Measurements from ENCODE around the gene RPL37A.

Gene RPL37A

DNA sequence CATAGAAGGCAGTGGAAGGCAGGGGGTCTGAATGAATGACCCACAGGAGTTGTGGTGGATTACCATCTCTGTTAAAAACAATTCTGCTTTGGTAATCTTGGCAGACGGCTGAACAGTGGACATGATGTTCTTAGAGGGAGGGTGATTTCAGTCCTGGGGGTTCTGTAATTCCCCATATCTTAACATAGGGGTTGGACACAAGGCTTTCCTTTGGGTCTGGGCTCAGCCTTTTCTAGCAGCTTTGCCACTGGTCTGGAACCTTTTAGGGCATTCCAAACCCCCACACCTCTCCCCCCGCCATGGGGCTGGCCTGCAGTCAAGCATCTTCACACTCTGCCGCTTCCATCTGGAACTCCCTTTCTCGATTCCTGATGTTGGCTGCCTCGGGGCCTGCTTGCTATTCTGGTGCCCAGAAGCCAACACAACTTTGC lies 50.3 kb downstream of the RPL37A start:
- Histone ChIP-seq H3K27me3 (ENCODE audit: insufficient read depth, low read length) (peaks cover 4% of the 10 kb centered on the region), H2AFZ (ENCODE audit: low read depth, low read length) (no peak overlapping the region), H3K4me1 (ENCODE audit: insufficient read depth, low read length) (peaks cover 13% of the 10 kb centered on the region), H3K9me3 (ENCODE audit: low read length) (no peaks in the 10 kb centered on the region), H3K4me3 (ENCODE audit: low read length) (no peak overlapping the region), H3K36me3 (ENCODE audit: insufficient read depth, low read length) (no peaks in the 10 kb centered on the region)

DNA sequence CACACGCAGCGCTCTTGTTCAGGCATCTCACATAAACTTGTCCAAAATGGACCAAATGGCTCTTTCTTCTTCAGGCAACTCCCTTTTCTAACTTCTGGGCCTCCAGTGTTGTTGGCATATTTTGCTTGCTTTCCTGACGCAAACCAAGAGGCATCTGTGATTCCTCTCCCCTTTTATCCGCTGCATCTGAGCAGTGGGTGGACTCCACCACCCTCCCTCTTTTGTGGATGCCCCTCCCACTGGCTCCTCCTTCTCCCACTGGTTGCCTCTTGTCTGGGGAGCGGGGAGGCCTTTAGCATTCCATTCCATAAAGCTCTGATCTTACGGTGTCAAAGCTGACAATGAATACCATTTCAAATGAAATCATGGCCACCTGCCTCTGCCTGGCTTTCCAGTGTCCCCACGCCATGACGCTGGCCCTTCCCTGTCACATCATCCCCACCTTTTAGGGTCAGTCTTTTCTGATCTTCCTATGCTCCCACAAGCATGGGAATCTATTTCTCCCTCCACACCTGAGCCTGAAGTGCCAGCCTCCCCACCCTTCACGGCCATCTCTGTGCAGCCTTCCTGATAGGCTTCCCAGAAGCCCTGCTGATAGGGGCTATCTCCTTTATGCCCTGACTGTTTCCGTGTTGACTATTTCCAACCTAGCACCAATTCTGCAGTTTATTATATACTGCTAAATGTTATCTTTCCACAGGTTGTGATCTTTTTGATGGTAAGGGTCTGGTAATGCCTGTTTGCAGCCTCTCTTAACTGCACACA lies 51.5 kb downstream of the RPL37A start:
- Histone ChIP-seq H3K27me3 (ENCODE audit: insufficient read depth, low read length) (peaks cover 4% of the 10 kb centered on the region), H3K36me3 (ENCODE audit: insufficient read depth, low read length) (no peaks in the 10 kb centered on the region), H3K4me1 (ENCODE audit: insufficient read depth, low read length) (peaks cover 13% of the 10 kb centered on the region), H3K9me3 (ENCODE audit: low read length) (no peaks in the 10 kb centered on the region), H2AFZ (ENCODE audit: low read depth, low read length) (no peak overlapping the region), H3K4me3 (ENCODE audit: low read length) (no peak overlapping the region)

GRCh38 chr2:216551234-216552068 lies 52.8 kb downstream of the RPL37A start:
- peaks cover 18% of the 10 kb centered on the region for H3K4me1 ChIP-seq (ENCODE audit: insufficient read depth, low read length)
- peaks cover 4% of the 10 kb centered on the region for H3K27me3 ChIP-seq (ENCODE audit: insufficient read depth, low read length)

GRCh38 chr2:216553093-216553478 lies 54.4 kb downstream of the RPL37A start:
- H3K4me1 ChIP-seq (ENCODE audit: insufficient read depth, low read length), result peaks cover 32% of the 10 kb centered on the region
- peaks cover 4% of the 10 kb centered on the region for H3K27me3 ChIP-seq (ENCODE audit: insufficient read depth, low read length)

More at GRCh38 chr2:216551234-216552068, 52.8 kb downstream of the RPL37A start:
- no peak overlapping the region for H2AFZ ChIP-seq (ENCODE audit: low read depth, low read length)
- no peak overlapping the region for H3K4me3 ChIP-seq (ENCODE audit: low read length)
- no peaks in the 10 kb centered on the region for H3K36me3 ChIP-seq (ENCODE audit: insufficient read depth, low read length)
- H3K9me3 ChIP-seq (ENCODE audit: low read length), result no peaks in the 10 kb centered on the region

More at GRCh38 chr2:216553093-216553478, 54.4 kb downstream of the RPL37A start:
- no peaks in the 10 kb centered on the region for H3K9me3 ChIP-seq (ENCODE audit: low read length)
- H2AFZ ChIP-seq (ENCODE audit: low read depth, low read length), result no peak overlapping the region
- H3K36me3 ChIP-seq (ENCODE audit: insufficient read depth, low read length), result no peaks in the 10 kb centered on the region
- no peak overlapping the region for H3K4me3 ChIP-seq (ENCODE audit: low read length)

Data from neuron (in vitro differentiated cells).